GM21515 (cell line): ENCODE results near the gene POLN.
"Not testable (repeated sequence)": the region's sequence is repeated elsewhere in the genome, so short reads cannot be mapped to it uniquely, and the experiment has no call there.

Source experiments
- ATAC-seq: cut with Tn5 transposase; IDR thresholded peaks from one replicate; pipeline ENCODE4 v1.9.1; 2021; ENCODE audit not compliant: unreplicated experiment

POLN gene

DNA sequence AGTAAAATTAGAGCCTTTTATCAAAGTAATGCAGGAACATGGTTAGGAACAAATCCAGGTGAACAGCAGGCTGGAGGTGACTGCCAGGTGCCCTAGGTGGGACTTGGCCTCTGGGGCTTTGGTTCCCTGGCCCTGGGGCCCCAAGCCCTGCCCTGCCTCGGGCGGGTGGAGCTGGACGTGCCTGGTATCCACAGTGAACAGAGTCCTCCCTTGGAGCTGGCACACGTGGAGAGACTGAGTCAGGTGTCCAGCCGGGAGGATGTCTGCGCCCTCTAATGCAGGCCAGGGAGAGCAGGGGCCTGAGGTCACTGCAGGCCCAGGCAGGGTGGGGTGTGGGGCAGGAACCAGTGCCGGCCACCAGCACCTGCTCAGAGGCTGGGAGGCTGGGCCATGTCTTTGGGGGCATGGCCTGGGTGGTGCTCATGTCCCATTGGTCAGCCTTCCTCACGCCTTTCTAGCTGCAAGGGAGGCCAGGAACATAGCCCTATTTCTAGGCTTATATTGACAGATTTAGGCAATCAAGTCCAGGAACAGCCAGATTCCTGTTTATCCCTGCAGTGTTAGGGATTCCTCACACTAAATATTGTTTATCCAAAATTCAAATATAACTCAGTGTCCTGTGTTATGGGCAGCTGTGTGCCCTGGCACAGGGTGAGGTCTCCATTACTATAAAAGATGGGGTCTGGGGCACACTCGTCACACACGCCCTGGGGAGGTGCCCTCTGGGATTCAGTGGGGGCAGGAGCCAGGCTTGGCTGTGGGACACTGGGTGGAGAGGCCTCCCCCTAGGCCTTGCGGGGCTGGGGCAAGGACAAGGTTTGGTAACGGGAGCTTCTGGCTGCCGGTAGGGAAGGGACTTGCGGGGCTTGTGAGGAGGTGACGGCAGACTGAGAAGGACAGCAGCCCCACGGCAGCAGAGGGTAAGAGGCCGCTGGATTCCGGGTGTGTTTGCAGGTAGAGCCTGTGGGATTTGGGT, 197.1 kb downstream of the POLN start:
- no peak for ATAC-seq

- ATAC-seq = no peak
These were observed 197.8 kb downstream of the POLN start for GRCh38 chr4:2044119-2044485.

DNA sequence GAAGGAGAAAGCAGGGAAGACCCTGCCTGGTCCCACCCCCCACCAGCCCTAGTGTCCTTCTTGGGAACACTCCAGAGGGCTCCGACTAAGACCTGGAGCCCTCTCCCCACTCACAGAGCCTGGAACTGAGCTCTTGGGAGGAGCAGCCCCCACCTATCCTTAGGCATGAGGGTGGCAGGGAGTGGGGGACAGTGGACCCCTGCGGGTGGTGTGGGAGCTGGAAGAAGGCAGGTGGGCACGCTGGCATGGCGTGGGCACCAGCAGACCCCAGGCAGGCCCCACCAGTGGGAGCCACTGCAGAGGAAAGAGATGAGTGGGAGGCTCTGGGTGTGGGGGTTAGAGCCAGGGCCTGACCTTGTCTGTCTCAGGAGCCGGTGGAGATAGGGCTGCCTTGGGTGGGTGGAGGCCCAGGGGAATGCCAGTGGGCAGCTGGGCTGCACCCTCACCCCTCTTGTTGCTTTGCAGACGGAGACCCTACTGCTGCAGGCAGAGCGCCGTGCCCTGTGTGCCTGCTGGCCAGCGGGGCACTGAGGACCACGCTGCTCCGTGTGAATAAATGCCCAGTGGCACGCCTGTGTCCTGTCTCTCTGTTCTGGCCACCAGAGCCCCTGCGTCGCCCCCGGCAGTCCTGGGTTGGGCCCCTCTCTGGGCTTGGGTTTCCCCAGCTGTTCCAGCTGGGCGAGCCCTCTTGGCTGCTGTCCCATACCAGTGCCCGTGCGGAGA, 198.4 kb downstream of the POLN start:
- ATAC-seq = no peak

DNA sequence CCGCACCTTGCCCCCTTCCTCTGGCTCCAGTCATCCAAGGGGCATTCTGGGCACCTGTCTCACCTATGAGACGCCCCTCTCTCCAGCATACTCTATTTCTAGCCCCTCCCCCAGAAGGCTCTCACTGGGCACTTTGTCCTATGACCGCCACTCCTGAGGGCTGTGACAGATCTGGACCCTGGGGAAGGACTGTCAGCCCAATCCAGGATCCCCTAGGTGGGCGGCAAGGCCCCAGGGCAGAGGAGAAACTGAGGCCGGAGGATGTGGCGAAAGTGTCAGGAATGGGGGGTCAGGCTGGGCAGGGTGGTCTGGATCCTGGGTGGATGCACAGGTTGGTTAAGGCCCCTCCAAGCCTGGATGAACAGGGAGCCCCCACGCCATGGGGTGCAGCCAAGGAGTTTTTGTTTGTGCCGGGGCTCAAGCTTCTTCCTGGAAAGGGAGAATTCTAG, 198.9 kb downstream of the POLN start:
- no peak for ATAC-seq

- ATAC-seq = peak; percentile 39
These were observed 199.5 kb downstream of the POLN start for GRCh38 chr4:2042204-2042946.

DNA sequence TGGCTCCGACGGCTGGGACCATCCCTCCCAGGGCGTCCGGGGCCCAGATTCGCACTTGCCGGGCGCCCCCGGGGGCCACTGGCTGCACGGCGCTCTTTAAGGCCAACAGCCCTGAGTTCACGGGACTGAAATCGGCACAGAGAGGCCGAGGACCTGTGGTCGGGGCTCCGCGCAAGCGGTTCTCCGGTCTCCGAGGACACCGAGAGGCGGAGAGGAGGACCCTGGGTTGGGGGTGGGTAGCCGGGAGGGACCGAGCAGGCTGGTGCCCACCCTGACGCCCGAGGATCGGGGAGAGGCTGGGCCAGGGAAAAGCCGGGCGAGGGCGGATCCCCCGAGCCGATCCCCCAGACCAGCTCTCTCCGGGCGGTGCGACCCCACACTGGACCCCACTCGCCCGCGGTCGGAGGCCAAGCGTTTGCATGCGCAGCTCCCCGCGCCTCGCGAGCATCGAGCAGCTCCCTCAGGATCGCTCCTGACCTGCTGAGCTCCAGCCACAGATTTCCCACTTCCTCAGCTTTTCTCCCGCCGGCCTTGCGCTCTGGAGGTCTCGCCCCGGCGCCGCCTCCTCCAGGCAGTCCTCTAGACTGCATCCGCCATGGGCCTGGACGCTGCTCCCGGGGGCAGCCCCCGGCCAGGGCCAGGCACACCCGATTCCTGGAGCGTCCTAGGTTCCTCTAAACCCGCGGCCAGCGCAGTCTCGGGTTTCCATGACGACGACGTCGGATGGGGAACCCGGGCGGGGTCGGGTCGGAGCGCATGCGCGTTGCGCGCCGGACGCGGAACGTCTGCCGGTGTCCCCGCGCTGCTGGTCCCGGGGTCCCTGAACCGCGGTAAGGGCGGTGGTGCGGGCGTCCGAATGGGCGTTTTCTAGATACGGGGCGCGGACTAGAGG, 200.4 kb downstream of the POLN start:
- ATAC-seq = peak; percentile 73

GRCh38 chr4:2040391-2041238, 201.3 kb downstream of the POLN start:
- ATAC-seq = no peak

GRCh38 chr4:2036866-2037265, 205.1 kb downstream of the POLN start:
- ATAC-seq = no peak

DNA sequence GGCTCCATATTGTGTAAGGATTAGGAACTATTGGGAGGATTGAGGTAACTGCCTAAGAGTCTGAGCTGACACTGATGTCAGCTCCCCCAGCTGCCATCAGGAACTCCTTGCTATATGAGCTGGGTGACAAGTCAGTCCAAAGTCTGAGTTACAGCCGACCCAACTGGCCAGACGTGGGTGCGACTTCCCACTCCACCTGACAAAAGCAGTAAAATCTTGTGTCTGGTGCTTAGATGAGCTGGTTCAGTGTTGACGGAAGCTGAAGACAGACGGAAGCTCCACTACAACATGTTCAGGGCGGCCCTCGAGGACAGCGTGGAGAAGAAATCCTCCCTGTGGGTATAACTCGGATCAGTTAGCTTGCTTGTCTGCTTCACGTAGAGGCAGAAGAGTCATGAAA, 205.6 kb downstream of the POLN start:
- ATAC-seq = no peak

GRCh38 chr4:2031161-2031560, 210.8 kb downstream of the POLN start:
- ATAC-seq = not testable (repeated sequence)

- not testable (repeated sequence) for ATAC-seq
These were observed 214.8 kb downstream of the POLN start for GRCh38 chr4:2027120-2027519.

GRCh38 chr4:2025817-2026216, 216.1 kb downstream of the POLN start:
- no peak for ATAC-seq

- no peak for ATAC-seq
These were observed 217.2 kb downstream of the POLN start for GRCh38 chr4:2024683-2025082.
